TTC549 (cell line): ENCODE data around the gene KANSL1L.
A peak's percentile ranks its signal among the peaks of the same experiment; 100 is the strongest.

Experiments used
- FAIRE-seq: peaks from 2 replicates; lab custom pipeline; 2012; peaks lifted over from hg19 to GRCh38; lab: Jason Lieb, UNC

KANSL1L gene

DNA sequence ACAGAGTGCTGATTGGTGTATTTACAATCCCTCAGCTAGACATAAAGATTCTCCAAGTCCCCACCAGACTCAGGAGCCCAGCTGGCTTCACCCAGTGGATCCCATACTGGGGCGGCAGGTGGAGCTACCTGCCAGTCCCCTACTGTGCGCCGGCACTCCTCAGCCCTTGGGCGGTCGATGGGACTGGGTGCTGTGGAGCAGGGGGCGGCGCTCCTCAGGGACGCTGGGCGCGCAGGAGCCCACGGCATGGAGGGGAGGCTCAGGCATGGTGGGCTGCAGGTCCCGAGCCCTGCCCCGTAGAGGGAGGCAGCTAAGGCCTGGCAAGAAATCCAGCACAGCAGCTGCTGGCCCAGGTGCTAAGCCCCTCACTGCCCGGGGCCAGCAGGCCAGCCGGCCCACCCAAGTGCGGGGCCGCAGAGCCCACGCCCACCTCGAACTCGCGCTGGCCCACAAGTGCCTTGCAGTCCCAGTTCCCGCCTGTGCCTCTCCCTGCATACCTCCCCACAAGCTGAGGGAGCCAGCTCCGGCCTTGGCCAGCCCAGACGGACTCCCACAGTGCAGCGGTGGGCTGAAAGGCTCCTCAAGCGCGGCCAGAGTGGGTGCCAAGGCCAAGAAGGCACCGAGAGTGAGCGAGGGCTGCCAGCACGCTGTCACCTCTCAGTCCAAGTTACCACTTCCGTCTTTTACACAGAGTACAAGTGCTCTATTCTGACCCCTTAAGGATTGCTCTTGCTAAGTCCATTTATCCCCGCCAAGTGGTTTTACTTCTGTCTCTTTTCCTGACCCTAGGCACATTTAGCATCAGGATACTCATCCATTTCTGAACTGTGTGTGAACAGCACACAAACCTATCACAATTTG is 170.5 kb downstream of the KANSL1L start:
- no peak for FAIRE-seq

GRCh38 chr2:209998596-209998995 is 172.6 kb downstream of the KANSL1L start:
- no peak for FAIRE-seq

DNA sequence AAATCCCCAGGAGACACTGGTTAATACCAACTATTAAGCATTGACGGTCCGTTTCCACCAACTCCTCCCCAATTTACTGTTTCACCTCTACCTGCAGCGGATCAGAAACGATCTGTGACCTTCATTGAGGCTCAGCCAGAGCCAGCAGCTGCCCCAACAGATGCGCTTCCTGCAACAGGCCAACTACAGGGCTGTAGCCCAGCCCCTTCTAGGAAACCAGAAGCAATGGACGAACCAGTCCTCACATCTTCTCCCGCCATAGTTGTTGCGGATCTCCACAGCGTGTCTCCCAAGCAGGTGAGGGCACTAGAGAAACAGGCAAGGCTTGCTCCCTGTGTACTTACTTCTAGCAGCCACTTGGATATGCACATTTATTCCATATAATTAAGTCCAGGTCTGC is 177.2 kb downstream of the KANSL1L start:
- FAIRE-seq = no peak

DNA sequence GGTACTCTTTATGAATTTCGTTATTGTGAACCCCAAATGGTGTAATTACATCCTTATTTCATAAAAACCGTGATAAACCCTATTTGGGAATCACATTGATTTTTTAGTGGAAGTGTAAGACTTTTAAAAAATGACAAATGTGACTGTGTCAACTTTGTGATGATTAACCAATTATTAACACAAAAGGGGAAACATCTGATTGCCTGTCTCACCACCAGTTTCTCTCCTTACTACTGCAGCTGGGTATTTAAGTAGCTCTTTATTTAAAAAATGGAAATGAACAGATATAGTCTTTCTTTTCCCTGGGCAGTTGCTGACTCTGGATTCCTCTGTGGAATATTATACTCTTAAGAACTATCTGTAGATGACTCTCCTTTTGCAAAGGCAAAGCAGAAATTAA is 180.4 kb downstream of the KANSL1L start:
- FAIRE-seq = no peak

- FAIRE-seq = no peak
Observed at GRCh38 chr2:209988010-209988409, 183.2 kb downstream of the KANSL1L start.

- FAIRE-seq = no peak
Observed at GRCh38 chr2:209986415-209986814, 184.8 kb downstream of the KANSL1L start.

DNA sequence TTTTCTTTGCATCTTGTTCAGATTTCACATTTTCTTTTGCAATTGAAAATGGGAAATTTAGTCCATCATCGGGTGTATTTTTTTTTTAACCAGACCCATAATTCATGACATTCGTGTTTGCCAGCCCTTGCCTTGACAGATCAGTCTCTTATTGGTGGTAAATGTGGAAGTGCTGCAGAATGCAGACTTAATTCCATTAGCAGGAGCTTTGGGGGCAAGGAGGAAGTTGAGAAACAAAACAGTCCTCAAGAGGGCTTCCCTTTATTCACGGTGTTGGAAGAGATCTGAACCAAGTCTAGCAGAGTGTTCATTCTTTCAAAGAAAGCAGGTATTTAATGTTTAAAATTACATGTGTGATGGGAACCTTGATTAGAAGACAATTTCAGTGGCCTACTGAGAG is 185.3 kb downstream of the KANSL1L start:
- FAIRE-seq = no peak

GRCh38 chr2:209984291-209984690 is 186.9 kb downstream of the KANSL1L start:
- FAIRE-seq = no peak

- FAIRE-seq = peak; percentile 88
Observed at GRCh38 chr2:209977386-209978239, 193.6 kb downstream of the KANSL1L start.

DNA sequence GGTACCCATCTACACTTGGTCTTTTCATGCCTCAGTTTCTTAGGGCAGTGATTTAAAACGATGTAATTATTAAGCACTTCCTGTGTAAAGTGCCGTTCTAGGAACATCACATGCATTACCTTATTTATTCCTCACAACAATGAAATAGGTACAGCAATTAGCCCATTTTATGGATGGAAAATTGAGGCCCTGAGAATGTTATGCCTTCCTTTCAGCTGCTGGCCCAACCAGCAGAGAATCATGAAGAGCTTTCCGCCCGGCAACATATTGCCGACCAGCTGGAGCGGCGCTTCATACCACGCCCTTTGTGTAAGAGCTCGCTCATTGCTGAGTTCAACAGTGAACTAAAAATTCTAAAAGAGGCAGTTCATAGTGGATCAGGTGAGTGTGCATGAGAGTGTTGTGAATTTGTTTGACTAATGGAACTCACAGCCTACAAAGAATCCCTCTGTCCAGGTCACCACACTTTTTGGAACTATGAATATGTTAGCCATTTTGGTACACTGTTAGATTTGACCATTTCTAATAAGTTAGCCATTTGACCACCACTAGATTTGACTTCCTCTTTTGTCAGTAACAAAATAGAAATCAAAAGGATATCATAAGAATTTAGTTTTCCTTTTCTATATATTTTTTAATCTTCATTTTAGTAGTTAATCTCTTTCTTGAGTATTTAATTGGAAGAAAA is 194.4 kb downstream of the KANSL1L start:
- FAIRE-seq = no peak

DNA sequence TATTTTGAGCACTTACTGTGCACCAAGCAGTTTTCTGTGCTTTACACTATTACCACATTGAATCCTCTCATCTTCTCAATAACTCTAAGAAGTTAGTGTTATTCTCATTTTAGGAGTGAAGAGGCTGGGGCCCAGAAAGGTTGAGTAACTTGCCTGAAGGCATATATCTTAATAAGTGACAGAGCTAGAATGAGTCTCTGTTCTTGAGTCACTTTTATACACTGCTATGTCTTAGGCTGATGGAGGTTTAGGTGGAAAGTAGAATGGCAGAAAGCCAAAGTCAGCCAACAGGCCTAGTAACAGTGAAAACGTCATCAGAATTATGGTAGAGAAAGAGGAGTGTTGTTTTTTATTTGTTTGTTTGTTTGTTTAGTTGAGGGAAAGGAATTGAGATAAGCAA is 196.6 kb downstream of the KANSL1L start:
- FAIRE-seq = no peak

GRCh38 chr2:209973328-209973727 is 197.9 kb downstream of the KANSL1L start:
- FAIRE-seq = no peak
